Cardiac muscle cell (in vitro differentiated cells and primary cell): ENCODE measurements around the gene DHH. TPM values are rescaled to one million over a fixed set of nuclear protein-coding genes. Genes with fewer than 3 reads are reported as not detected.

Source experiments
- DNase-seq, 2 donors: peaks; one replicate each; pipeline versions ENCODE4 v3.0.0 to v3.0.0-alpha.2; 2010 to 2017; ENCODE audit warnings: low read depth in 1 of 2, low spot score in 1 of 2
- H3K27ac ChIP-seq: fragments of 200-600 bp; sonication (generic); 2 replicates; pipeline ENCODE4 v1.5.1; 2016
- H3K27me3 ChIP-seq: fragments of 200-600 bp; sonication (generic); 2 replicates; pipeline ENCODE4 v1.6.0; 2016; ENCODE audit warnings: control low read depth
- H3K36me3 ChIP-seq: fragments of 200-600 bp; sonication (generic); 2 replicates; pipeline ENCODE4 v1.5.1; 2016; ENCODE audit warnings: control low read depth
- H3K4me1 ChIP-seq: fragments of 200-600 bp; sonication (generic); 2 replicates; pipeline ENCODE4 v1.8.1; 2017; ENCODE audit warnings: low read depth, mild to moderate bottlenecking, mixed run types
- H3K4me3 ChIP-seq: fragments of 200-600 bp; sonication (generic); 2 replicates; pipeline ENCODE4 v1.5.1; 2016; ENCODE audit warnings: mild to moderate bottlenecking
- H3K9me3 ChIP-seq: fragments of 200-600 bp; sonication (generic); 2 replicates; pipeline ENCODE4 v1.5.1; 2017; ENCODE audit warnings: low read depth, mild to moderate bottlenecking, control low read depth
- polyA plus RNA-seq: library from polyadenylated mRNA; unstranded; fragments of >200 nt; fragmentation: Nextera tagmentation; extraction: Ambion mirVana; gene quantifications from 2 replicates; pipeline ENCODE4 v1.2.1, GENCODE V29; 2016
- total RNA-seq: library from RNA; depleted of rRNA; stranded (reverse); fragments of >200 nt; gene quantifications from 2 replicates; pipeline ENCODE4 v1.2.3, GENCODE V29; 2016
- TF ChIP-seq, protein P1 (sequence below): IDR thresholded peaks from 2 replicates; pipeline ENCODE4 v1.5.1; 2012; ENCODE audit warnings: low read depth, mild to moderate bottlenecking, low read length

DHH gene
- total and polyA plus RNA-seq, 2 experiments from 2014 or later = 0.36 TPM; not detected in 1

DNA sequence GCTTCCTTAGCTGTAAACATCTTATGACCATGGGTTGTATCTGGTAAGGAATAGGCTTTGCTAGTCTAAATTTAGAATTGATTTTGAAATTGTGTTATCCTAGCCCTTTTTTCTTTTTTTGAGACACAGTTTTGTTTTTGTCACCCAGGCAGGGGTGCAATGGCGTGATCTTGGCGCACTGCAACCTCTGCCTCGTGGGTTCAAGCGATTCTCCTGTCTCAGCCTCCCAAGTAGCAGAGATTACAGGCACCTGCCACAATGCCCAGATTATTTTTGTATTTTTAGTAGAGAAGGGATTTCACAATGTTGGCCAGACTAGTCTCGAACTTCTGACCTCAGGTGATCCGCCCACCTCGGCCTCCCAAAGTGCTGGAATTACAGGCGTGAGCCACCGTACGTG, 39.0 kb upstream of the DHH start:
- no peak overlapping the region for H3K4me3 ChIP-seq
- peaks cover 14% of the 10 kb centered on the region for H3K36me3 ChIP-seq
- H3K4me1 ChIP-seq = peaks cover 25% of the 10 kb centered on the region
- H3K9me3 ChIP-seq = no peaks in the 10 kb centered on the region
- H3K27me3 ChIP-seq = no peaks in the 10 kb centered on the region
- H3K27ac ChIP-seq = no peak overlapping the region
- DNase-seq = no peak
- TF ChIP-seq, protein P1, sequence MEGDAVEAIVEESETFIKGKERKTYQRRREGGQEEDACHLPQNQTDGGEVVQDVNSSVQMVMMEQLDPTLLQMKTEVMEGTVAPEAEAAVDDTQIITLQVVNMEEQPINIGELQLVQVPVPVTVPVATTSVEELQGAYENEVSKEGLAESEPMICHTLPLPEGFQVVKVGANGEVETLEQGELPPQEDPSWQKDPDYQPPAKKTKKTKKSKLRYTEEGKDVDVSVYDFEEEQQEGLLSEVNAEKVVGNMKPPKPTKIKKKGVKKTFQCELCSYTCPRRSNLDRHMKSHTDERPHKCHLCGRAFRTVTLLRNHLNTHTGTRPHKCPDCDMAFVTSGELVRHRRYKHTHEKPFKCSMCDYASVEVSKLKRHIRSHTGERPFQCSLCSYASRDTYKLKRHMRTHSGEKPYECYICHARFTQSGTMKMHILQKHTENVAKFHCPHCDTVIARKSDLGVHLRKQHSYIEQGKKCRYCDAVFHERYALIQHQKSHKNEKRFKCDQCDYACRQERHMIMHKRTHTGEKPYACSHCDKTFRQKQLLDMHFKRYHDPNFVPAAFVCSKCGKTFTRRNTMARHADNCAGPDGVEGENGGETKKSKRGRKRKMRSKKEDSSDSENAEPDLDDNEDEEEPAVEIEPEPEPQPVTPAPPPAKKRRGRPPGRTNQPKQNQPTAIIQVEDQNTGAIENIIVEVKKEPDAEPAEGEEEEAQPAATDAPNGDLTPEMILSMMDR = no peak

DNA sequence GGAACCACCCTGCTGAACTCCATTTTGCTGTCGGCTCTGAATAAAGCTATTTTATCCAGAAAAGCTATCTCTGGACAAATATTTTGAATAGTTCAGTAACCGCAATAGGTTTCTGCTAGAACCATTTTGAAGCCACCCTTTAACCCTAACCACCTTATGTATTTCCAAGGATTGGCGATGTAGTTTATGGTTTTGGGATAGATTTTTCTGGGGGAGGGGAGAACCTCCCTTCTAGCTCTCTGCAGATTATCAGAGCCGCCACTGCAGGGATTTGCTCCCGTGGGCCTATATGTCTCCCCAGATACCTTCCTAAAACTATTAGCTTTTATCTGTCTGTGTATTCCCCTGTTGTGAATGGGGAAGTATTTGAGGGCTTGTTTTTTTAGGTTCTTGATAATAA, 38.4 kb upstream of the DHH start:
- Histone ChIP-seq H3K9me3 (no peaks in the 10 kb centered on the region), H3K4me1 (peaks cover 25% of the 10 kb centered on the region), H3K27ac (no peak overlapping the region), H3K36me3 (peaks cover 14% of the 10 kb centered on the region), H3K4me3 (no peak overlapping the region), H3K27me3 (no peaks in the 10 kb centered on the region)
- DNase-seq = no peak
- TF ChIP-seq, protein P1 = no peak

DNA sequence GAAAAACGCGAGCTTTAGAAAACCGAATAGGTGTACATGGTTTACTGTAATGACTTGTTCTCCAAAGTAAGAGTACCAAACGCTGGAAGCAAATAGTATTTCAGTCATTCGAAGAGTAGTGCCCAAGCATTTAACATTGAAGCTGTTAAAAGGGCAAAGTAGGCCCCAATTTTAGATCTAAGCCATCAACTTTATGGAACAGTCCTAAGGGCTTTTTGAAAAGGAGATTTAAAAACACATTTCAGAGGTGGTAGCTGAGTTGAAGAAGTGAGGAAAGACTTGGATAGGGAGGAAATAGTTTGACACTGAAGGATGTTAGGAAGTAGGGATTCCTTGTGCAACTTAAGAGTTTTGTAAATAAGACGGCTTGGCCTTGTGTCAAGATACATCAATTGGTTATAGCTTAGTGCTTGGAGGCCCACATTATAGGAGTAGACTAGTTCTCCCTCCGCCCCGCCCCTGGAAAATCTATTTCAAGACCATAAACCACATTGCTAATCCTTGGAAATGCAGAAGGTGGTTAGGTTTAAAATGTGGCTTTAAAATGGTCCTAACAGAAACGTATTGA, 37.4 kb upstream of the DHH start:
- no peaks in the 10 kb centered on the region for H3K27me3 ChIP-seq
- H3K27ac ChIP-seq = peak overlapping the region; percentile 89
- peaks cover 25% of the 10 kb centered on the region for H3K4me1 ChIP-seq
- peak overlapping the region; percentile 28 for H3K4me3 ChIP-seq
- H3K9me3 ChIP-seq = no peaks in the 10 kb centered on the region
- peaks cover 23% of the 10 kb centered on the region for H3K36me3 ChIP-seq
- TF ChIP-seq, protein P1 = no peak
- DNase-seq = peak; percentile 15 to 61

DNA sequence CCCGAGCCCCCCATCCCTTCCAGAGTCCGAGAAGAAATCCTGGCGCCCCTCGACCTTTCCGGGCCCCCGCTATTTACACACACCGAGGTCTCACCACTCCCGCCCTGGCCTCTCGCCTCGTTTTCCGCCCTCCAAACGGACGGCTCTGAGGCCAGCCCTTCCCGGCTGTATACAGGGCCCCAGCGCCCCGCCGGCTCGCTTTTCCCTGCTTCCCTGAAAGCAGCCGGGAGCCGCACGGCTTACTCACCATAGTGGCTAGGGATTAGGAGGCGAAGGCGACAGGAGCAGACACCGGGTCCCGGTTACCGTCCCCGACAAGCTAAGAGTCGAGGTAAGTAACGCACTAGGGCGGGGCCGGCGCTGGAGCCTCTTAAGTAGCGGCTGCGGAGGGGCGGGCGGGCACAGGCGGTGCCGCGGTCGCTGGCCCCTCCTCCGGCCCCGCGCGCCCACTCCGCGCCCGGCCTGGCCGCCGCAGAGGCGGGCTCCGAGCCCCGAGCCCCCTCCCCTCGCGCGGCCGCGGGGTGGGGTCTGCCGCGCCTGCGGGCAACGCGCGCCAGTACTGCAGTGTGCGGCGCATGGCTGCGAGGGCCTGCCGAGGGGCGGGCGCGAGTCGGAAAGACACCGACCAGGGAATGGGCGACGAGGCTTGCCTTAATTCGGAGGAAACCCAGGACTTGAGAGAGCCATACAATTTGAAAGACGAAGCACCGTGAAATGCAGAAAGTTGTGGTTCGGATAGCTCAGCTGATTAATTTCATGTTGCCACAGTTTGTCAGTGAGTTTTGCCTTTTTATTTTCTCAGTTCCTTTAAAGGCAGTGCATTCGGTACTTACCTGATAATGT, 36.7 kb upstream of the DHH start, which contains the start of gene TUBA1B:
TUBA1B (minus strand) TSS at position 345 of the 843 bp plus-strand sequence; CDS start at position 250, 95 bp downstream.
- DNase-seq = peak; percentile 93 to 97
- H3K4me3 ChIP-seq = peak within 1 kb of the TSS; percentile 95
- peaks cover 25% of the 10 kb centered on the region for H3K4me1 ChIP-seq
- TF ChIP-seq, protein P1 = no peak
- H3K36me3 ChIP-seq = peaks cover 26% of the 10 kb centered on the region
- H3K27me3 ChIP-seq = no peaks in the 10 kb centered on the region
- peak within 1 kb of the TSS; percentile 96 for H3K27ac ChIP-seq
- H3K9me3 ChIP-seq = no peaks in the 10 kb centered on the region

DNA sequence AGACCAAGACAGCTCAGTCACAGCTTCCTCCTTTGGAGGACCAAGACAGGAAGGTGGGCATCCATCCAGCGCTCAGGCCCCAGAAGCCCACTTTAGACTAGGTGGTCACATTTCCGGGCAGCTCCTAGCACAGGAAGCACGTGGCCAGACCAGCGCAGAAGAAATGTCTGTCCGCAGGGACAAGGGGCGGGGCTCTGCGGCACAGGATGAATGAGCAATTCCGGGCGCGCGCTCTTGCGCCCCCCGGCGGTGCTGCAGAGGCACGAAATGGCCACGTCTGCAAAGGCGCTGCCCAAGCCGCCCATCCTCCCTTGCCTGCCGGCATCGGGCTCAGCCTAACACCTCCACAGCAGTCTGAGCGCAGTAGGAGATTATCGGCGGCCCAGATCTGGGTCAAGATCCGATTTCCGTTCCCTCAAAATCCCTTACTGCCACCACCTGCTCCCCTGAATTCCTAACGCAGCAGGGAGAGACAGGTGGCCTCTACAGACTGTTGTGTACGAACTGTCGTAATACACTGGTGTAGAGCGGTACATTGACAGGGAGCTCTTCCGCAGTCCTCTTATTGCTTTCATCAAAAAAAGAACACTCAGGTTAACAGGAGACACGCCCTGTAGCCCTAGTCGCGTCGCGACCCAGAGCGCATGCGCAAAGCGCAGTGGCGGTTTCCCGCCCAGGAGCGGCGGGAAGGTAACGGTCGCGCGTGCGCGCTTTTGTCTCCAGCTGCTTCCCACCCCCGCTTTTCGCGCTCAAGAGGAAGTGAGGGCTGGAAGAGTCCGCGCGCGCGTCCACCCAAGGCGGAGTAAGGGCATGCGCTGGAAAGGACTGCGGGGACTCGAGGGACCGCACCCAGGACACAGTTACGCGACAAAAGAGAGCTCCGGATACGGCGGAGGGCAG, 35.8 kb upstream of the DHH start:
- Histone ChIP-seq H3K36me3 (peaks cover 26% of the 10 kb centered on the region), H3K4me3 (peak overlapping the region; percentile 95), H3K4me1 (peaks cover 25% of the 10 kb centered on the region), H3K9me3 (no peaks in the 10 kb centered on the region), H3K27ac (peak overlapping the region; percentile 96), H3K27me3 (no peaks in the 10 kb centered on the region)
- peak; percentile 94 to 97 for DNase-seq
- TF ChIP-seq, protein P1 = peak; percentile 97
